ENCODE data around the gene IL6R.

DNA sequence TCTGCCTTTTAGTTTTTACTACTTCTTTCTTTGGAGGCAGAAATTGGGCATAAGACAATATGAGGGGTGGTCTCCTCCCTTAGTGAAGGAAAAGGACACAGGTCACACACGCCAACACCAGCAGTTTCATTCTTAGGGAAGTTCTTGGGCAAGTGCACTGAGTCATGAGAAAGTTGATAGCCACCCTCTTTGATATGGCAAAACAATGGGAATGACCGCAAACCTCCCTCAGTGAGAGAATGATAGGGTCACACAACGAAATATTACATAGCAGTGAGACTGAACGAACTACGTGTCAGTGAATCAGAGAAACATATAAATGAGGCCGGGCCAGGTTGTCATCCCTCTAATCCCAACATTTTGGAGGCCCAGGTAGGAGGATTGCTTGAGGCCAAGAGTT lies 20.0 kb downstream of the IL6R start:
- TF ChIP-seq POLR2AphosphoS5 (IDR thresholded peaks at IDR 0.05) (no peak), POLR2A (IDR thresholded peaks at IDR 0.05) (no peak), EP300 (IDR thresholded peaks at IDR 0.05) (no peak)
- TF ChIP-seq, protein P1, sequence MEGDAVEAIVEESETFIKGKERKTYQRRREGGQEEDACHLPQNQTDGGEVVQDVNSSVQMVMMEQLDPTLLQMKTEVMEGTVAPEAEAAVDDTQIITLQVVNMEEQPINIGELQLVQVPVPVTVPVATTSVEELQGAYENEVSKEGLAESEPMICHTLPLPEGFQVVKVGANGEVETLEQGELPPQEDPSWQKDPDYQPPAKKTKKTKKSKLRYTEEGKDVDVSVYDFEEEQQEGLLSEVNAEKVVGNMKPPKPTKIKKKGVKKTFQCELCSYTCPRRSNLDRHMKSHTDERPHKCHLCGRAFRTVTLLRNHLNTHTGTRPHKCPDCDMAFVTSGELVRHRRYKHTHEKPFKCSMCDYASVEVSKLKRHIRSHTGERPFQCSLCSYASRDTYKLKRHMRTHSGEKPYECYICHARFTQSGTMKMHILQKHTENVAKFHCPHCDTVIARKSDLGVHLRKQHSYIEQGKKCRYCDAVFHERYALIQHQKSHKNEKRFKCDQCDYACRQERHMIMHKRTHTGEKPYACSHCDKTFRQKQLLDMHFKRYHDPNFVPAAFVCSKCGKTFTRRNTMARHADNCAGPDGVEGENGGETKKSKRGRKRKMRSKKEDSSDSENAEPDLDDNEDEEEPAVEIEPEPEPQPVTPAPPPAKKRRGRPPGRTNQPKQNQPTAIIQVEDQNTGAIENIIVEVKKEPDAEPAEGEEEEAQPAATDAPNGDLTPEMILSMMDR (IDR thresholded peaks at IDR 0.05): no peak
